GM21528 (cell line): ENCODE measurements around the gene SCML2.
"Not testable (repeated sequence)": the region's sequence is repeated elsewhere in the genome, so short reads cannot be mapped to it uniquely, and the experiment has no call there.

Experiments used
- ATAC-seq: cut with Tn5 transposase; IDR thresholded peaks from one replicate; pipeline ENCODE4 v1.9.1; 2021; ENCODE audit warnings: mild to moderate bottlenecking, moderate library complexity; ENCODE audit not compliant: unreplicated experiment, low FRiP score

SCML2 gene

GRCh38 chrX:18272222-18272621 lies 82.3 kb downstream of the SCML2 start:
- no peak for ATAC-seq

GRCh38 chrX:18271725-18272124 lies 82.8 kb downstream of the SCML2 start:
- ATAC-seq, result no peak

- ATAC-seq, result no peak
These were observed 83.2 kb downstream of the SCML2 start for GRCh38 chrX:18271309-18271708.

- ATAC-seq, result no peak
These were observed 99.4 kb downstream of the SCML2 start for GRCh38 chrX:18255059-18255458.

GRCh38 chrX:18252644-18253359 lies 101.7 kb downstream of the SCML2 start:
- ATAC-seq, result no peak

GRCh38 chrX:18229646-18230045 lies 124.8 kb downstream of the SCML2 start:
- ATAC-seq, result not testable (repeated sequence)

- no peak for ATAC-seq
These were observed 126.4 kb downstream of the SCML2 start for GRCh38 chrX:18228069-18228468.

GRCh38 chrX:18227458-18227857 lies 127.0 kb downstream of the SCML2 start:
- ATAC-seq, result no peak

GRCh38 chrX:18220786-18221185 lies 133.7 kb downstream of the SCML2 start, which contains the start of gene BEND2:
TSS of gene BEND2 (minus strand) at chrX:18220886. CDS start at chrX:18220750, 136 bp downstream.
- no peak for ATAC-seq

- no peak for ATAC-seq
These were observed 144.0 kb downstream of the SCML2 start for GRCh38 chrX:18210470-18210869.

- no peak for ATAC-seq
These were observed 147.8 kb downstream of the SCML2 start for GRCh38 chrX:18206657-18207056.

- ATAC-seq, result no peak
These were observed 150.9 kb downstream of the SCML2 start for GRCh38 chrX:18203631-18204030.

GRCh38 chrX:18194688-18195087 lies 159.8 kb downstream of the SCML2 start:
- no peak for ATAC-seq
